IMR-90 (cell line): Measurements from ENCODE around the gene IQSEC1. TPM values are rescaled to one million over a fixed set of nuclear protein-coding genes. Genes with fewer than 3 reads are reported as not detected.

Experiments used
- ATAC-seq: fragments of 200-7000 bp; cut with Tn5 transposase; 2 replicates; pipeline ENCODE4 v1.9.1; 2020; ENCODE audit warnings: low read depth, mild to moderate bottlenecking, moderate library complexity
- BruUV-seq: library from RNA; stranded (reverse); fragments of 400-500 nt; replicated peaks from 2 replicates; lab custom pipeline; 2021; lab: Mats Ljungman, UMichigan
- CTCF ChIA-PET: fragments of 300-600 bp; formaldehyde crosslinking; extraction: SDS; loops from one replicate; lab custom pipeline; 2021; ENCODE audit warnings: antibody characterized with exemption; lab: Yijun Ruan, JAX
- POLR2A ChIA-PET: fragments of 300-600 bp; sonication (Branson Sonifier 250); formaldehyde crosslinking; loops from one replicate; lab custom pipeline; 2022; ENCODE audit warnings: antibody characterized with exemption; ENCODE audit not compliant: unreplicated experiment; lab: Charles Lee
- DNase-seq: peaks from one replicate; pipeline ENCODE4 v3.0.0; 2013
- H2AFZ ChIP-seq: replicated peaks from 2 replicates; pipeline ENCODE3; 2013; ENCODE audit warnings: low read length, mild to moderate bottlenecking; ENCODE audit not compliant: poor library complexity
- H2AK5ac ChIP-seq: 2 replicates; pipeline ENCODE4 v1.6.1; 2013; ENCODE audit warnings: low read depth, low read length, inconsistent platforms
- H2AK9ac ChIP-seq: replicated peaks from 2 replicates; pipeline ENCODE3; 2013; ENCODE audit warnings: mild to moderate bottlenecking, low read depth, low read length, moderate library complexity; ENCODE audit not compliant: poor library complexity
- H2BK120ac ChIP-seq: 2 replicates; pipeline ENCODE4 v1.6.1; 2013; ENCODE audit warnings: low read depth, low read length, inconsistent platforms
- H2BK15ac ChIP-seq: 3 replicates; pipeline ENCODE4 v1.6.1; 2013; ENCODE audit warnings: low read depth, low read length, inconsistent platforms
- H2BK20ac ChIP-seq: 2 replicates; pipeline ENCODE4 v1.6.1; 2013; ENCODE audit warnings: low read depth, mild to moderate bottlenecking, inconsistent platforms, low read length, moderate library complexity
- H2BK5ac ChIP-seq: 2 replicates; pipeline ENCODE4 v1.6.1; 2013; ENCODE audit warnings: mild to moderate bottlenecking, low read depth, low read length, inconsistent platforms; ENCODE audit not compliant: poor library complexity, severe bottlenecking
- H3K14ac ChIP-seq: replicated peaks from 2 replicates; pipeline ENCODE4 v1.6.1; 2013; ENCODE audit warnings: low read depth, low read length, inconsistent platforms
- H3K18ac ChIP-seq: 2 replicates; pipeline ENCODE4 v1.6.1; 2013; ENCODE audit warnings: low read depth, low read length, control low read depth
- H3K23ac ChIP-seq: 2 replicates; pipeline ENCODE4 v1.6.1; 2013; ENCODE audit warnings: low read depth, low read length, inconsistent platforms
- H3K27ac ChIP-seq: 2 replicates; pipeline ENCODE4 v1.5.1; 2013; ENCODE audit warnings: mild to moderate bottlenecking, control low read depth, low read length; ENCODE audit not compliant: insufficient read depth
- H3K27me3 ChIP-seq: 2 replicates; pipeline ENCODE4 v1.6.1; 2013; ENCODE audit warnings: low read length; ENCODE audit not compliant: control insufficient read depth, insufficient read depth
- H3K36me3 ChIP-seq: 2 replicates; pipeline ENCODE4 v1.6.1; 2013; ENCODE audit warnings: low read length, mixed read lengths; ENCODE audit not compliant: control insufficient read depth, insufficient read depth
- H3K4ac ChIP-seq: 2 replicates; pipeline ENCODE4 v1.6.1; 2013; ENCODE audit warnings: low read depth, low read length, inconsistent platforms
- H3K4me1 ChIP-seq: 2 replicates; pipeline ENCODE4 v1.6.1; 2013; ENCODE audit warnings: low read length, mixed read lengths; ENCODE audit not compliant: control insufficient read depth, insufficient read depth
- H3K4me2 ChIP-seq: 2 replicates; pipeline ENCODE4 v1.6.1; 2013; ENCODE audit warnings: low read depth, mild to moderate bottlenecking, control low read depth, low read length, moderate library complexity
- H3K4me3 ChIP-seq: 2 replicates; pipeline ENCODE4 v1.5.1; 2013; ENCODE audit warnings: low read depth, mild to moderate bottlenecking, control low read depth, low read length, moderate library complexity; ENCODE audit not compliant: insufficient read depth
- H3K56ac ChIP-seq: 2 replicates; pipeline ENCODE4 v1.6.1; 2013; ENCODE audit warnings: low read length, inconsistent platforms; ENCODE audit not compliant: insufficient read depth; ENCODE audit errors: extremely low read depth
- H3K79me1 ChIP-seq, 2 experiments: 2 replicates each; pipeline ENCODE4 v1.6.1; 2013; ENCODE audit warnings: low read length in 2 of 2, inconsistent platforms in 1 of 2, low read depth in 1 of 2
- H3K9ac ChIP-seq: 2 replicates; pipeline ENCODE4 v1.6.1; 2013; ENCODE audit warnings: low read depth, low read length, control low read depth
- H3K9me1 ChIP-seq: 2 replicates; pipeline ENCODE4 v1.6.1; 2013; ENCODE audit warnings: low read length, inconsistent platforms; ENCODE audit not compliant: insufficient read depth
- H3K9me3 ChIP-seq: 2 replicates; pipeline ENCODE4 v1.6.1; 2013; ENCODE audit warnings: low read length; ENCODE audit not compliant: control insufficient read depth, insufficient read depth
- H4K20me1 ChIP-seq: 2 replicates; pipeline ENCODE4 v1.6.1; 2013; ENCODE audit warnings: low read length, inconsistent platforms; ENCODE audit not compliant: insufficient read depth
- H4K5ac ChIP-seq: 2 replicates; pipeline ENCODE4 v1.6.1; 2013; ENCODE audit warnings: mild to moderate bottlenecking, low read depth, low read length, control low read depth
- H4K8ac ChIP-seq, 2 experiments: 2 replicates each; pipeline ENCODE4 v1.6.1; 2013; ENCODE audit warnings: low read depth in 2 of 2, low read length in 2 of 2, control low read depth in 1 of 2, inconsistent platforms in 1 of 2
- H4K91ac ChIP-seq: 2 replicates; pipeline ENCODE4 v1.6.1; 2013; ENCODE audit warnings: low read depth, low read length, inconsistent platforms; ENCODE audit not compliant: insufficient read depth
- CHD1 ChIP-seq: IDR thresholded peaks from 2 replicates; pipeline ENCODE4 v1.6.1; 2012; ENCODE audit warnings: low read depth, low read length, improper control_type of control experiment
- ELK1 ChIP-seq: fragments of 150-350 bp; IDR thresholded peaks from 2 replicates; pipeline ENCODE4 v1.6.1; 2016; ENCODE audit warnings: low read depth, mild to moderate bottlenecking, low read length, moderate library complexity, borderline replicate concordance
- FOS ChIP-seq: fragments of 150-350 bp; IDR thresholded peaks from 2 replicates; pipeline ENCODE4 v1.6.1; 2016; ENCODE audit warnings: low read depth, low read length
- MAZ ChIP-seq: IDR thresholded peaks from 2 replicates; pipeline ENCODE4 v1.6.1; 2012; ENCODE audit warnings: low read depth, mild to moderate bottlenecking, low read length, improper control_type of control experiment, moderate library complexity, borderline replicate concordance
- NFE2L2 ChIP-seq: fragments of 150-350 bp; IDR thresholded peaks from 2 replicates; pipeline ENCODE4 v1.6.1; 2016; ENCODE audit warnings: low read depth, mild to moderate bottlenecking, low read length
- POLR2A ChIP-seq: IDR thresholded peaks from 2 replicates; pipeline ENCODE4 v1.6.1; 2012; ENCODE audit warnings: mild to moderate bottlenecking, low read depth, low read length
- RAD21 ChIP-seq: IDR thresholded peaks from 2 replicates; pipeline ENCODE4 v1.6.1; 2012; ENCODE audit warnings: low read length, improper control_type of control experiment
- RFX5 ChIP-seq: IDR thresholded peaks from 2 replicates; pipeline ENCODE4 v1.8.0; 2012; ENCODE audit warnings: low read depth, mild to moderate bottlenecking, low read length, moderate library complexity
- USF2 ChIP-seq: fragments of 150-350 bp; IDR thresholded peaks from 2 replicates; pipeline ENCODE4 v1.6.1; 2017; ENCODE audit warnings: mild to moderate bottlenecking, antibody characterized with exemption, low read length, low read depth
- WGBS, 2 experiments: methylation state at CpG; one replicate each; pipeline versions ENCODE4 v1.1.5 to v1.1.7; 2013; ENCODE audit warnings: missing lambda C conversion rate in 2 of 2; ENCODE audit not compliant: insufficient read length in 1 of 2; ENCODE audit errors: extremely low coverage in 2 of 2; 5-methylcytosine and 5-hydroxymethylcytosine counted together
- dilution Hi-C: fragments of 300-500 bp; cut with HindIII; formaldehyde crosslinking; loops from one replicate; pipeline ENCODE4 v1.14.3; 2018; ENCODE audit warnings: low sequenced_read_pairs; ENCODE audit not compliant: unreplicated experiment
- in situ Hi-C: fragments of 300-500 bp; cut with MboI; formaldehyde crosslinking; loops from 3 replicates; pipeline ENCODE4 v1.14.3; 2019; ENCODE audit warnings: low sequenced_read_pairs, inconsistent platforms, mixed read lengths
- intact Hi-C: fragments of 100-400 bp; cut with micrococcal nuclease; formaldehyde crosslinking; loops from 2 replicates; pipeline ENCODE4 v1.10.0; 2022
- polyA plus RNA-seq, 3 experiments: library from polyadenylated mRNA; depleted of rRNA; stranded (reverse); fragments of >200 nt; gene quantifications; 2 replicates each; pipeline ENCODE4 v1.2.3, GENCODE V29; 2012; ENCODE audit warnings: low replicate concordance in 1 of 3
- total RNA-seq: library from RNA; depleted of rRNA; stranded (reverse); fragments of >200 nt; gene quantifications from 2 replicates; pipeline ENCODE4 v1.2.3, GENCODE V29; 2012

Gene IQSEC1
- total and polyA plus RNA-seq, 2 of the 4 experiments (the other 2 are of a cell fraction), result 5.9 to 11.9 TPM

GRCh38 chr3:12865271-12865670, 208.0 kb downstream of the IQSEC1 start (continued):
- TF ChIP-seq POLR2A, result no peak
- TF ChIP-seq RAD21, result no peak
- no peak for TF ChIP-seq CHD1
- TF ChIP-seq MAZ, result no peak

- TF ChIP-seq CHD1 (no peak), RAD21 (no peak), FOS (no peak), RFX5 (no peak), NFE2L2 (no peak), ELK1 (no peak), USF2 (no peak)
- BruUV-seq, result no TSS peak
- H3K79me1 ChIP-seq, result no peaks in the 10 kb centered on the region
- H4K5ac ChIP-seq, result no peak overlapping the region
- no peak overlapping the region for H2BK5ac ChIP-seq
- no peak overlapping the region for H3K9ac ChIP-seq
- no peak overlapping the region for H2AK5ac ChIP-seq
- no peaks in the 10 kb centered on the region for H3K36me3 ChIP-seq
- H3K27ac ChIP-seq, result no peak overlapping the region
- H2BK15ac ChIP-seq, result no peak overlapping the region
- no peak overlapping the region for H3K4me3 ChIP-seq
- ATAC-seq (no peak), DNase-seq (no peak)
- H4K20me1 ChIP-seq, result no peaks in the 10 kb centered on the region
- H3K18ac ChIP-seq, result no peak overlapping the region
- in situ Hi-C loops, result no loop called here
- no peak overlapping the region for H4K91ac ChIP-seq
- no peak overlapping the region for H3K4ac ChIP-seq
- H3K27me3 ChIP-seq, result peaks cover 48% of the 10 kb centered on the region
- H3K56ac ChIP-seq, result no peak overlapping the region
- no peak overlapping the region for H3K14ac ChIP-seq
- dilution Hi-C loops, result no loop called here
- intact Hi-C loops, result no loop called here
- H2AK9ac ChIP-seq, result no peak overlapping the region
- CTCF ChIA-PET, result no interaction called here
- H4K8ac ChIP-seq, result no peak overlapping the region
- H3K4me1 ChIP-seq, result no peaks in the 10 kb centered on the region
- no peak overlapping the region for H3K23ac ChIP-seq
- H2BK20ac ChIP-seq, result no peak overlapping the region
- POLR2A ChIA-PET, result no interaction called here
- no peak overlapping the region for H2BK120ac ChIP-seq
- 87% methylated on average over 6 of the region's 8 CpGs; no CpG with 5 or more reads in 1 of the 2 experiments for whole genome bisulfite sequencing, 2 experiments
- no peaks in the 10 kb centered on the region for H3K9me1 ChIP-seq
- no peak overlapping the region for H2AFZ ChIP-seq
- no peak overlapping the region for H3K4me2 ChIP-seq
- H3K9me3 ChIP-seq, result peaks cover 7% of the 10 kb centered on the region
Observed at GRCh38 chr3:12862387-12862786, 210.8 kb downstream of the IQSEC1 start.
